ENCODE measurements around the gene SLC15A1.

SLC15A1 gene

GRCh38 chr13:98672947-98673613 is 79.4 kb downstream of the SLC15A1 start:
- DNase-seq (ENCODE audit: extremely low read depth, low read depth), result peak; percentile 49
- peak; percentile 80 for TF ChIP-seq CTCF (IDR thresholded peaks at IDR 0.05; ENCODE audit: low read depth, low read length, missing control alignments)
- H3K4me3 ChIP-seq (replicated peaks; ENCODE audit: low read depth, low read length), result no peak overlapping the region

GRCh38 chr13:98668155-98668554 is 84.3 kb downstream of the SLC15A1 start:
- no peak for DNase-seq (ENCODE audit: extremely low read depth, low read depth)
- H3K4me3 ChIP-seq (replicated peaks; ENCODE audit: low read depth, low read length), result no peak overlapping the region
- TF ChIP-seq CTCF (IDR thresholded peaks at IDR 0.05; ENCODE audit: low read depth, low read length, missing control alignments), result no peak

- no peak for TF ChIP-seq CTCF (IDR thresholded peaks at IDR 0.05; ENCODE audit: low read depth, low read length, missing control alignments)
- DNase-seq (ENCODE audit: extremely low read depth, low read depth), result no peak
Observed at GRCh38 chr13:98665638-98665995, 86.9 kb downstream of the SLC15A1 start.

GRCh38 chr13:98664924-98665637 is 87.4 kb downstream of the SLC15A1 start:
- no peak for DNase-seq (ENCODE audit: extremely low read depth, low read depth)
- H3K4me3 ChIP-seq (replicated peaks; ENCODE audit: low read depth, low read length), result no peak overlapping the region
- TF ChIP-seq CTCF (IDR thresholded peaks at IDR 0.05; ENCODE audit: low read depth, low read length, missing control alignments), result no peak

More at GRCh38 chr13:98665638-98665995, 86.9 kb downstream of the SLC15A1 start:
- no peak overlapping the region for H3K4me3 ChIP-seq (replicated peaks; ENCODE audit: low read depth, low read length)

GRCh38 chr13:98664510-98664909 is 88.0 kb downstream of the SLC15A1 start:
- TF ChIP-seq CTCF (IDR thresholded peaks at IDR 0.05; ENCODE audit: low read depth, low read length, missing control alignments), result no peak
- no peak for DNase-seq (ENCODE audit: extremely low read depth, low read depth)
- H3K4me3 ChIP-seq (replicated peaks; ENCODE audit: low read depth, low read length), result no peak overlapping the region

GRCh38 chr13:98664047-98664446 is 88.4 kb downstream of the SLC15A1 start:
- no peak for TF ChIP-seq CTCF (IDR thresholded peaks at IDR 0.05; ENCODE audit: low read depth, low read length, missing control alignments)
- no peak overlapping the region for H3K4me3 ChIP-seq (replicated peaks; ENCODE audit: low read depth, low read length)
- no peak for DNase-seq (ENCODE audit: extremely low read depth, low read depth)

Measured in HFF-Myc (cell line).